ENCODE data around the gene ATP6V0D1.

The ATP6V0D1 gene

DNA sequence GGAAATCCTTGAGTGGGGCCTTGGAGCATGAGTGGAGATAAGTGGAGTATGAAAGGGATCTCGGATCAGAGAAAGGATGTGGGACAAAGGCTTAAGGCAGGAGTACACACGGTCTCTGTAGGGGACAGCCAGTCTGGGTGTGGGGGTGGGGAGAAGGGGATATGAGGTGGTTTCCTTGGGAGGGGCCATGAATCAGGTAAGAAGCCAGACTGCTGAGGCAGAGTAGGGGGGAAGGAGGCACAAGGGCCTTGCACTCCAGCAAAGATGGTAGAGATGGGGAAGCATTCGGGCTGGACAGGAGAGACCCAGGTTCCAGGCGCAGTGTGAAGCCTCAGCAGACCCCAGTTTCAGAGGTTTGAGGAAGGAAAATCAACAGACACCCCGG is 48.5 kb downstream of the ATP6V0D1 start:
- DNase-seq: peak in 1 of 10 donors; percentile 46
- intact Hi-C loops (cut with DNase I): loop anchor here (5.0 kb wide), 1 partner anchor 35 kb away; no protein-coding TSS in a partner anchor

DNA sequence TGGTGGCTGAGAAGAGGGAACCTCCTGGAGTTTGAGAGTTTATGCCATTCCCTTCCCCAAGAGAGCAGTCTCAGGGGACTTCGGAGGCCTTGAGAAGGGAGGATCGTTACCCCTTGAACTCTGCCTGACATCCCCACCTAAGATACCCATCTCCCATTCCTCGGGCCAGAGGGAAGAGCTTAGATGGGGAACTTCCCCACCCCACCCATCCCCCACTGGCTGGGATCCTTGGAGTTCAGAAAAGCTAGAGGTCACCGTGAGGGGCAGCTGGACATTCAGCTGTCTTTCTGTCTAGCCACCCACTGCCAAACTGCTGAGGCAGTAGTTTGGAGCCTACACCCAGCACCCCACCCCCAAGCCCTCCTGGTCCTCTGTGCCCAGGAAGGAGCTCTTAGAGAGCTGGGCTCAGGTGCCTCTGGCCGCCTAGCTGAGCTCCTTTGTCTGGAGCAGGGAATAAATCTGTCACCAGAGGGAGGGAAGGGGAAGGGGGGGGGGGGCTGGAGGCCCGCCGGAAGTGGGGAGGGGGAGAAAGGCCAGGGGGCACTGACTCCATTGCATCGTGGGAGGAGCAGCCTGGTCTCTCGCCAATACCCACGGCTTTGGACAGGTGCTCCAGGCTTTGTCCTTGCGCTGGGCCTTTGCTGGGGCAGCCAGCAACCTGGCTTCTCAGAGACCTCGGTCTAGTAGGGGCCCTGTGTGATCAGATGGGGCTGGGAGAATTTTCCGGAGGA is 49.0 kb downstream of the ATP6V0D1 start:
- no peak for DNase-seq

DNA sequence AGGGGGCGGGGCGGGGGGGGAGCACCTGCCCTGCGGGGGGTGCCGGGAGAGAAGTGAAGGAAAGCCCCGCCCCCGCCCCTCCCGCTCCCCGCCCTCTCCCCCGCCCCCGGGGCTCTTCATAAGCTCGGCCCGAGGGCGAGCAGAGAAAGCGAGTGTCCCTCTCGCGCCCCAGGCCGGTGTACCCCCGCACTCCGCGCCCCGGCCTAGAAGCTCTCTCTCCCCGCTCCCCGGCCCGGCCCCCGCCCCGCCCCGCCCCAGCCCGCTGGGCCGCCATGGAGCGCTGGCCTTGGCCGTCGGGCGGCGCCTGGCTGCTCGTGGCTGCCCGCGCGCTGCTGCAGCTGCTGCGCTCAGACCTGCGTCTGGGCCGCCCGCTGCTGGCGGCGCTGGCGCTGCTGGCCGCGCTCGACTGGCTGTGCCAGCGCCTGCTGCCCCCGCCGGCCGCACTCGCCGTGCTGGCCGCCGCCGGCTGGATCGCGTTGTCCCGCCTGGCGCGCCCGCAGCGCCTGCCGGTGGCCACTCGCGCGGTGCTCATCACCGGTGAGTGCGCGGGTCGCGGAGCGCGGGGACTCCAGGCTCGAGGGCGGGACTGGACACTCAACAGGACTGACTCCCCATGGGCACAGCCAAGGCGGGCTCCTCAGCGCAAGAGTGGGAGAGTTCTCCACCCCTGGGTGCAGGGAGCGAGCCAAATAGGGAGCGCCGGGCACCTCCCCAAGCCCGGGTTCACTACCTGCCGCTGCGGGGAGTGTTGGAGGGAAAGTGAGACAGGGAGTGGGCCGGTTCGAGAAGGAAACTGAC is 49.8 kb downstream of the ATP6V0D1 start, which contains the start of gene HSD11B2:
Gene HSD11B2 (plus strand): TSS at position 145 of the 798 bp plus-strand sequence. CDS start 128 bp downstream, at position 273.
- DNase-seq: peak in 8 of 10 donors; percentile 24 to 93 (median 44)

More for the DNA sequence above, 49.0 kb downstream of the ATP6V0D1 start:
- intact Hi-C loops (cut with DNase I): loop anchor here (5.0 kb wide), 1 partner anchor 35 kb away; no protein-coding TSS in a partner anchor

DNA sequence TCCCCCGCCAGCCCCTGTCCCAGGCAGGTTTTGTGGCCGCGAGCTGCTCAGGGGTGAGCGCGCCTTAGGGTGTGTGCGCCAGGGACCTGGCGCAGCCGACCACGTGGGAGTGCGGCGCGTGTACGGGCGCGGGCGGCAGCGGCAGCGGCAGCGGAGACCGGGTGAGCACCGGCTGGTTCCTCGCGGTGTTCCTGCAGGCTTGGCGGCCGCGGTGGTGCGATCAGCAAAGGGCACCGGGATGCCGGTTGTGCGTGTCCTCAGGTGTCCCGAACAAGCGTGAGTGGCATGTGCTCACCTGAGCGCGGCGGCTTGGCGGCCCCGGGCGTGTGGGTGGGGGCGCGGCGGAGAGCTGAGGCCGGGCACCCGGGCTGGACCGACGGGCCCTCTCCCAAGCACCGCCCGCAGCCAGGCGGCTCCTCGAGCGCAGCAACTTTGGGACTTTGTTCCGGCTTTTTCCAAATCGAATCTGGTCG is 50.4 kb downstream of the ATP6V0D1 start:
- DNase-seq: peak in 2 of 10 donors; percentile 78 to 87
- intact Hi-C loops (cut with DNase I): loop anchor here (5.0 kb wide), 1 partner anchor 37 kb away; no protein-coding TSS in a partner anchor

More for the DNA sequence above, 49.8 kb downstream of the ATP6V0D1 start, which contains the start of gene HSD11B2:
- intact Hi-C loops (cut with DNase I): loop anchor here (5.0 kb wide), 1 partner anchor 36 kb away; no protein-coding TSS in a partner anchor

DNA sequence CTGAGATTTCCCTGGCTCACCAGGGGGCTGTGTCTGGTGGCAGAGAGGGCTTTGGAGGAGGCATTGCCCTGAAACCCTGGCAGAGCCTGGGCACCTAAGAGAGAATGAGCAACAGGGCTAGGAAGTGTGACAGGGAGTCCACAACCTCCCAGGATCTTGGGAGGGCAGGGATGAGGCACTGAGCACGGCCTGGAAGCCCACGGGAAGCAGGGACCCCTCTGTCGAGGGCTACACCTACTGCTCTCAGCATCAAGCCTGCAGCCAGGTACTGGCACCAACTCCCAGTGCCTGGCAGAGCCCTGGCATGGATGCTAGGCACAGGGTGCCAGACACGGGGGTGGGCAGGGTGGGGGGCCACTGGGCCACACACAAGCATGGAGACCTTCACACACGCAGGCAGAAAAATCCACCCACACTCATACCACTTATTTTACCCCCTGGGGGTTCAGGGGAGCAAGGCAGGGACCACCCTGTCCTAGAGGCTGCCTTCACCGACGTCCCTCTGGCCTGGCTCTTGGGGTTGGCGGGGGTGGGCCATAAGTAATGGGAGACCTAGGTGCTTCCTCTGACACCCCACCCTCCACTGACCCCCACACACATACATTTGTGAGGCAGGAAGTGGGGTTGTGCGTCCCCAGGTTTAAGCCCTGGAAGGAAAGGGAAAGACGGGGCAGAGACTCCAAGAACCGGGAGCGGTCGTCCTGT is 51.0 kb downstream of the ATP6V0D1 start:
- DNase-seq: peak in 1 of 10 donors; percentile 67
- intact Hi-C loops (cut with DNase I): loop anchor here (5.0 kb wide), 1 partner anchor 37 kb away; no protein-coding TSS in a partner anchor

DNA sequence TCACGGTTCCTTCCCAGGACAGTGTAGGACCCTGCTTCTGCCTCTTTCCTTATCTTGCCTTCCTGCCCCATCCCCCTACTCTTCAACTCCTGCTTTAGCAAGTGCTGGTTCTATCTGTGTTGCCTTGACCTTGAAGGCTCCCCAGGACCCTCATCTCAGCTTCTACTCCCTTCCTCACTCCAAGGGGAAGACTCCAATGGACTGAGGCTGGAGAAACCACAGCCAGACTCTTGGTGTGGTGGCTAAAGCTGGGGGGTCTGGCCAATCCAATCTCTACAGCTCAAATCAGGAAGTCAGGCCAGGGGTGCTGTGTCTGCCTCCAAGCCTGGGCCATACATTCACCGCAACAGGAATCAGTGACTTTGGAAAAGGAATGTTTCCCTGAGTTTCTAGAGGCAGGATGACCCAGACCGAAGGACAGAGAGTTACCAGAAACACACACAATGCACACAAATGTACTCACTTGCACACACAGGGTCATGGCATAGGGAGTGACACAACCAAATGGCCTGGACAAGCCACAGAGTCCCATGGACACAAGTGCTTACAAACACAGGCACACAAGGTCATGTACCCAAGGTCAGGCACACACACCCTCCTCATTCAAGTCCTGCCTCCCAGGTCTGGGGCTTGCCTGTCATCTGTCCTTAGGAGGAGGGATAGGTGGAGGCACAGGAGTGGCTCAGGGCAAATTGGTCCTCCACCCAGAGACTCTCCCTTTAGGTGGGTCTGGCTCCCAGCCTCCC is 51.7 kb downstream of the ATP6V0D1 start:
- intact Hi-C loops (cut with DNase I): no loop called here
- no peak for DNase-seq

DNA sequence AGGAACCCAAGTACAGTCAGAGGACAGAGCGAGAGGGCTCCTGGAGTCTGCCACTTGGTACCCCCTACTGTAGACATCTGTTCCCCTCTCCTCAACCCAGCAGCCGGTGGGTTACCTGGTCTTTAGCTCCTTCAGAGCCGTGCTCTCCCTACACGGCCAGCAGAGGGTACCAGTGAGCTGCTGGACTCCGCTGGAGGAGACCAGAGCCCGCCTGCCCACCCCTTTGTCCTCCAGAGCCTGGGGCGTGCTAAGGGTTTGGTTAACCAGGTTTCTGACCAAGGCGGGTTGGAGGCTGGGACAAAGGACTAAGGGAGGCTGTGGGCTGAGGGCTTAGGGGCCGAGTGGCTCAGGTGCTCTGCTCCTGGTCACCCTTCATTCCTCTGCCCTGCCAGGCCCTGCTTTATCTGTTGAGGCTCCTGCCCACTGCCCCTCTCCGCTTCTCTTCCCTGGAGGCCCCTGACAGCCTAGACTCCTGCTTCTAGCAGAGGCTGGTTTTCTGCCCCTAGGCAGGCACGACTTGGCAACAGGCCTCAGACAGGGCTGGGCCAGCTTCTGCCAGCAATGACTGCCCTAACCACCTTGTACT is 52.7 kb downstream of the ATP6V0D1 start:
- DNase-seq: peak in 8 of 10 donors; percentile 41 to 93 (median 62)
- intact Hi-C loops (cut with DNase I): no loop called here

DNA sequence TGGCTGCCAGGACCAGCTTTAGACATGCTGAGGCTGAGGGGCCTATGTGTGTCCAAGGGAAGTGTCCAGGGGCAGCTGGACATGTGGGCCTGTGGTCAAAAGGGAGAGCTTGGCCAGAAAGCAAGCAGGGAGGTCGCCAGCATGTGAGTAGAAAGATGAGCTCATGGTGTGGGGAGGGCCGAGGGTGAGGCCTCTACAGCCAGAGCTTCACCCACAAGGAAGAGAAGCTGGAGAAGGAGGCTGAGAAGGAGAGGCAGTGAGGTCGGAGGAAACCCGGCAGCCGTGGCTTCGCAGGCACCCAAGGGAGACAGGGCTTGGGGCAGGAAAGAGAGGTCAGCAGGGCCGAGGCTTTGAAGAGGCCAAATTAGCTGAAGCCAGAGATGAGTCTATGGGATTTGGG is 54.0 kb downstream of the ATP6V0D1 start:
- no peak for DNase-seq
- intact Hi-C loops (cut with DNase I): no loop called here

DNA sequence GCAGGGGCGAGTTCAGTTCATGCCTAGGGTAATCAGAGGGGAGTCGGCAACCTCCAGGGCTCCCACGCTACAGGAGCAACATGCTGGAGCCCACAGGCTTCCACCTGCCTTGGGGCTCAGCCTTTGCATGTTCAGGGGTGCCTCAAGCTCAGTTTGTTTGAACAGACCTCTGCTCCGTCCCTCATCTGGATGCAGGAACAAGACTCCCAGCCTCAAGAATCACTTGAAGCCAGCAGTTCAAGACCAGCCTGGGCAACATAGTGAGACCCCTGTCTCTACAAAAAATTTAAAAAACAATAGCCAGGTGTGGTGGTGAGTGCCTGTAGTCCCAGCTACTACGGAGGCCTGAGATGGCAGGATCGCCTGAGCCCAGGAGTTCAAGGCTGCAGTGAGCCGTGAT is 54.9 kb downstream of the ATP6V0D1 start:
- DNase-seq: no peak
- intact Hi-C loops (cut with DNase I): no loop called here

DNA sequence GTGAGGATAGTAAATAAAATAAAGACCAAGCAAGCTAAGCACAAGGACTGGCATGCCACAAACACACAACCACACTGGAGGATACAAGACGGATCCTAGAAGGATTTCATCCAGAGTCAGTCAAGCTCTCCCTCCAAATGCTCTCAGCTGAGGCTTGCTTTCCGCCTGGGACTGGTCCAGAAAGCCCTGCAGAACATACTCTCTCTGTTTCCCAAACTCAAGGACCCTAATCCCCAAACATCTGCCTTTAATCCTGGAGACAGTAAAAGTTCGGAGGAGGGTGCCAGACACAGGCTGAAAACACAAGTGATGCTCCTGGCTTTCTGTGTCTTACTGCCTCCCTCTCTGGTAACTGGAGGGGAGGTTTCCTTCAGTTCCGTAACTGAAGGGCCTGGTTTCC is 55.4 kb downstream of the ATP6V0D1 start:
- DNase-seq: no peak
- intact Hi-C loops (cut with DNase I): no loop called here

DNA sequence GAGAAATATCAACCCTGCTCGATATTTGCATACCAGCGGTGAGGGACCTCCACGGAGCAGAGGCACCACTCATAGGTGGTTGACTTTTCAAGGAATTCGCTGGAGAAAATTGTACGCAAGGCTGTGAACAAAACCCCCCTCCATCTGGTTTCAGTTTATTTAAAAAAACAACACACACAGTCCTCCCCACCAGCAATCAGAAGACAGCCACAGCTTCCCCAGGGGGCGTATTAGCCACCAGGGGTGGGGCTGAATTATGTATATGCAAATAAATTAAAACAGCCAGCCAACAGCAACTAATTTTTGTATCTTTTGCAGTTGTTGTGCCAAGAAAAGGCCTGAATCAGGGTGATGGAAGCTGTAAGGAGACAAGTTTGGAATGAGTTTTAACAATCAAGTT is 55.9 kb downstream of the ATP6V0D1 start:
- intact Hi-C loops (cut with DNase I): no loop called here
- no peak for DNase-seq

DNA sequence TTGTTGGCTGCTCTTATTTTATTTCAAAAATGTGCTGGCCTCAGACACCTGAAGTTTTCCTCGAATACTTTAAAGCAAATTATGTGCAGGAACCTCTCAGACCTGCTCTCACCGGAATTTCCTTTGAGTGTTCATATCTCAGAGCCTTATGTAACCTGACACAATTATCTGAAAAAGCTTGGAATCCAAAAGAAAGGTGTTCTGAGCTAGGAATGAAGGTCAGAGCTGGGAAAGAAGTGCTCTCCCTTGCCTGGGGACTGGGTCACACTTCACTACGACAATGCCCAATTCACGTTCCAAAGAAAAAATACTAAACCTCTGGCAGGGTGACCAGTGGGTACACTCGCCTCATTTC is 56.7 kb downstream of the ATP6V0D1 start:
- no peak for DNase-seq
- intact Hi-C loops (cut with DNase I): no loop called here

DNA sequence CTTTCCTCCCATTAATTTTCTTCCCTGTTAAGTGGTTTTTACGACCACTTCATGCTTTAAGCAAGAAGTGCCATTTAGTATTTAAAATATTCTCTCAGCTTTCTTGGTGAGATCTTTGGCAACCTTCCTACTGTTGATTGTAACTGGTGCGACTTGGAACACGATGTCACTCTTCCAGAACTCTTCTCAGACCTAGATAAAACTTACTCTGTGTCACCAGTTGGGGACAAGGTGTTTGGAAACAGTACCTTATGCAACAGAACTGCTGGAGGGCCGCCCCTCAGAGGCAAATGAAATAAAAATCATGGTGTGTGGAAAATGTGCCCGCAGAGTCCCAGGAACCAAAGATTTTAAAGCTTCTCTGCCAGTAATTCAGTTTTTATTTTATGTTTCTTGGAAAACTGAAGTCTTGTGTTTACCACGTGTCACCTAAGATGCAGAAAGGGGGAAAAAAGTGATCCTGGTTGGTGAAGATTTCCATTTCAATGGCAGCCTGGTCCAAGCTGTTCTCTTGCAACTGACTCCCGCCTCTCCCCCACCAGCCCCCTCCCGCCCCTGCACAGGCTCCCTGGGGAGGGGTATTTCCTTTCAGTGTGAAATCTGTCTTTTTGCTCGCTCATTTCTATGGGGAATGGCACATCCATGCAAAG is 57.2 kb downstream of the ATP6V0D1 start:
- intact Hi-C loops (cut with DNase I): no loop called here
- peak in 2 of 10 donors; percentile 21 to 43 for DNase-seq

DNA sequence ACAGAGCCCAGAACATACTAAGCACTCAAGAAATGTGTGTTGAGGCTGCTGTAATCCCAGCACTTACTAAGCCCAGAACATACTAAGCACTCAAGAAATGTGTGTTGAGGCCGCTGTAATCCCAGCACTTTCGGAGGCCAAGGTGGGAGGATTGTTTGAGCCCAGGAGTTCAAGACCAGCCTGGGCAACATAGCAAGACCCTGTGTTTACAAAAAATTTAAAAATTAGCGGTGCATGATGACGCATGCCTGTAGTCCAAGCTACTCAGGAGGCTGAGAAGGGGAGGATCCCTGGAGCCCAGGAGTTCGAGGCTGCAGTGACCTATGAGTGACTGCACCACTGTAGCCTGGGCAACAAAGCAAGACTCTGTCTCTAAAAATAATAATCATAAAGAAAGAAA is 57.9 kb downstream of the ATP6V0D1 start:
- intact Hi-C loops (cut with DNase I): no loop called here

DNA sequence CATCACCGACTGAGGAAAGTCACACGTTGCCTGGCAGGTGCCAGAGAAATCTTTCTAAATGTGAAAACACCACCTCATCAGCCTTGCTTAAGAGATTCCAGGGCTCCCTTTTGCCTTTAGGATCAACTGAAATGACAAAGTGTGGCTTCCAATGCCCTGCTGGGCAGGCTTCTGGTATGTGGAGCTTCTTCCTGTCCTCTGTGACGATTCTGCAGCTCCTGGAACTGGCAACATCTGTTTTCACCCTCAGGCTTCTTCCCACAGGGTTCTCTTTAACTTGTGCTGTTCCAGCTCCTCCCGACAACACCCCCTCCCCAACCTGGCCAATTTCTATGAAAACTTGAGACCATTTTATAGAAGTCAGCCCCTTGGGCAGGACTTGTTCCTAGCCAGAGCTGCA is 59.9 kb downstream of the ATP6V0D1 start:
- intact Hi-C loops (cut with DNase I): no loop called here
- DNase-seq: no peak

More for the DNA sequence above, 57.9 kb downstream of the ATP6V0D1 start:
- no peak for DNase-seq

DNA sequence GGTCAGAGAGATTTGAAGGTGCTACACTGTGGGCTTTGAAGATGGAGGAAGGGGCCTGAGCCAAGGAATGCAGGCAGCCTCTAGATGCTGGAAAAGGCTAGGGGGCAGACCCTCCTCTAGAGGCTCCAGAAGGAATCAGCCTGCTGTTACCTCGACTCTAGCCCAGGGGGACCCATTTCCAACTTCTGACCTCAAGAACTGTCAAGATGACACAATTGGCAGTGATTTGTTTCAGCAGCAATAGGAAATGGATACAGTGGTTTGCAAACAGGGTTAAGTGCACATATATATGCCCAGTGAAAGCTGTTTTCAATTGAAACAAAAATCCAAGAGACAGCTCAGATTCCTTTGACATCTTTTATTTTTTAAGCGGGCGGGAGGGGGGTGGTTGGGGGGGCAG is 61.0 kb downstream of the ATP6V0D1 start:
- intact Hi-C loops (cut with DNase I): loop anchor here (5.0 to 10.0 kb wide), 2 partner anchors 45 to 48 kb away; no protein-coding TSS in a partner anchor
- no peak for DNase-seq

DNA sequence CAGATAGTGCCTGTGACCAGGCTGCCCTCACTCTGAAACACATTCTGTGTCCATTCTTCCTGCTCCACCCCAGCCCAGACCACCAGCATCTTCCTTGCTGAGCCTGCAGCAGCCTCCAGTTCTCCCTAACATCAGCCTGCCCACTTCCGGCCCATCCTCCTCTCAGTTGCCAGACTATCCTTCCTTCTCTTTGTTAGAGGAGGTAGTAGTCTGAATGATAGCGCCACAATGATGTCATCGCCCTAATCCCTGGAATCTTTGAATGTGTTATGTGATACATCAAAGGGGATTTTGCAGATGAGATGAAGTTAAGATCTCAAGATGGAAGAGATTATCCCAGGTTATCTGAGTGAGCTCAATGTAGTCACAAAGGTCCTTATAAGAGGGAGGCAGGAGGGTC is 61.5 kb downstream of the ATP6V0D1 start:
- intact Hi-C loops (cut with DNase I): loop anchor here (5.0 to 10.0 kb wide), 2 partner anchors 45 to 47 kb away; no protein-coding TSS in a partner anchor
- DNase-seq: peak in 1 of 10 donors; percentile 20

DNA sequence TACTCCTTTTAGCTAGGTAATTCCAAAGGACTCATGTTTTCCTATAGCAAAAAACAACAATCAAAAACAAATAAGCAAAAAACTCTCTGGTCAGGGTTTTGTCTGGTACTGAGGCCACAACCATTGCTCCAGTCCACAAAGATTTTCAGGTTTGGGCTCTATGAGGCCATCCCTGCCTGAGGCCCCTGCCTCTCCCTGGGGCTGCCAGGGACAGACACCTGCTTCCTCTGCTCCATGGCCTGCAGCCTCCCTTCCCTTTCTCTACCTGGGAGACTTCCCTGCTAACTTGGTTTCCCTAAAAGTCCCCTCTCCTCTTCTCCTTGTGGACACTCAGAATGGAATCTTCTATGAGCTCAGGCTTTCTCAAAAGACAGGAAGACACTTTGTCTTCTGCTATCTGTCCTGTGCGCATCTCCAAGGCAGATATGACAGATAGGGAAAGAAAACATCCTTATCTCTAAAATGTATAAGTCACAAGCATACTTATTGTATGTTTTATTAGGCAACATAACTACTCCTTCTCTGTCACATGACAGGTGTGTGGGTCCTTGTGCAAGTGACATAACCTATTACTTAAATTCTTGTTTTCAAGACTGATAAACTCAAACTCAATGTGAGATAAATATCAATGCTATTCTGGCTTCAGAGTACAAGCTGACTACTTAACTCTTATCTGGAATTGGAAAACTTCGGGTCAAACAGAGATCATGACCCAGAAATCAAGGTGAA is 63.5 kb downstream of the ATP6V0D1 start:
- peak in 1 of 10 donors; percentile 44 for DNase-seq
- intact Hi-C loops (cut with DNase I): loop anchor here (5.0 to 10.0 kb wide), 2 partner anchors 45 to 47 kb away; no protein-coding TSS in a partner anchor

Measured in posterior cingulate gyrus (tissue), 11 donors.